PFSK-1 (cell line): ENCODE measurements around the gene MEDAG.

ENCODE experiments used
- FOXP2 ChIP-seq: optimal IDR thresholded peaks from 2 replicates; pipeline ENCODE3; 2011; ENCODE audit warnings: borderline replicate concordance, control low read depth, inconsistent platforms; ENCODE audit not compliant: insufficient read depth; ENCODE audit errors: extremely low read length, extremely low read depth
- POLR2AphosphoS5 ChIP-seq: IDR thresholded peaks from 2 replicates; pipeline ENCODE4 v1.6.1; 2012; ENCODE audit warnings: low read depth, mild to moderate bottlenecking, control low read depth, low read length, moderate library complexity
- SIN3A ChIP-seq: IDR thresholded peaks from 2 replicates; pipeline ENCODE4 v1.6.1; 2012; ENCODE audit warnings: mild to moderate bottlenecking, low read length, moderate library complexity, borderline replicate concordance; ENCODE audit not compliant: insufficient read depth
- TAF1 ChIP-seq: IDR thresholded peaks from 2 replicates; pipeline ENCODE4 v1.6.1; 2012; ENCODE audit warnings: low read length, control low read depth, borderline replicate concordance; ENCODE audit not compliant: insufficient read depth
- TF ChIP-seq, protein P1 (sequence below), 2 experiments: IDR thresholded peaks; 2 replicates each; pipeline versions ENCODE4 v1.6.1 to v1.8.0; 2011 to 2012; ENCODE audit warnings: low read depth in 2 of 2, low read length in 2 of 2, control low read depth in 1 of 2, inconsistent platforms in 1 of 2, mild to moderate bottlenecking in 1 of 2, moderate library complexity in 1 of 2; ENCODE audit not compliant: insufficient read depth in 1 of 2

DNA sequence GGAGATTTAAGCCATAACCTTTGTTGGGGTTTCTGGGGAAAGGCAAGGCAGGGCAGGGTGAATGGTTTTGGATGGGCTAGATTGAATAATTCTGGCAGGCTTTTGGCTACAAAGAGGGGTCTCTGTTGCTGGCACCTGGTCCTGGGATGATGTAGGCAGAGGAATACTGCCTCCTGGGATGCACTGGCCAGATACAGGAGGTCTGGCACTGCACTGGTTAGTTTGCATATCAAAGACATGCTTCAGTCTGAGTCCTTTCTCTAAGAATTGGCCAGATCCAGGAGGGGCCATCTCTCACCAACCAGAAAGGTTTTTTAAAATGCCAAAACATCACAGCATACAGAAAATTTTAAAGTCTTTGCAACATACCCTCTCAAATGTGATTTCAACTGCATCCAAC is 8.0 kb upstream of the MEDAG start:
- TF ChIP-seq POLR2AphosphoS5 (no peak), TAF1 (no peak), SIN3A (no peak), FOXP2 (no peak)
- TF ChIP-seq, protein P1, sequence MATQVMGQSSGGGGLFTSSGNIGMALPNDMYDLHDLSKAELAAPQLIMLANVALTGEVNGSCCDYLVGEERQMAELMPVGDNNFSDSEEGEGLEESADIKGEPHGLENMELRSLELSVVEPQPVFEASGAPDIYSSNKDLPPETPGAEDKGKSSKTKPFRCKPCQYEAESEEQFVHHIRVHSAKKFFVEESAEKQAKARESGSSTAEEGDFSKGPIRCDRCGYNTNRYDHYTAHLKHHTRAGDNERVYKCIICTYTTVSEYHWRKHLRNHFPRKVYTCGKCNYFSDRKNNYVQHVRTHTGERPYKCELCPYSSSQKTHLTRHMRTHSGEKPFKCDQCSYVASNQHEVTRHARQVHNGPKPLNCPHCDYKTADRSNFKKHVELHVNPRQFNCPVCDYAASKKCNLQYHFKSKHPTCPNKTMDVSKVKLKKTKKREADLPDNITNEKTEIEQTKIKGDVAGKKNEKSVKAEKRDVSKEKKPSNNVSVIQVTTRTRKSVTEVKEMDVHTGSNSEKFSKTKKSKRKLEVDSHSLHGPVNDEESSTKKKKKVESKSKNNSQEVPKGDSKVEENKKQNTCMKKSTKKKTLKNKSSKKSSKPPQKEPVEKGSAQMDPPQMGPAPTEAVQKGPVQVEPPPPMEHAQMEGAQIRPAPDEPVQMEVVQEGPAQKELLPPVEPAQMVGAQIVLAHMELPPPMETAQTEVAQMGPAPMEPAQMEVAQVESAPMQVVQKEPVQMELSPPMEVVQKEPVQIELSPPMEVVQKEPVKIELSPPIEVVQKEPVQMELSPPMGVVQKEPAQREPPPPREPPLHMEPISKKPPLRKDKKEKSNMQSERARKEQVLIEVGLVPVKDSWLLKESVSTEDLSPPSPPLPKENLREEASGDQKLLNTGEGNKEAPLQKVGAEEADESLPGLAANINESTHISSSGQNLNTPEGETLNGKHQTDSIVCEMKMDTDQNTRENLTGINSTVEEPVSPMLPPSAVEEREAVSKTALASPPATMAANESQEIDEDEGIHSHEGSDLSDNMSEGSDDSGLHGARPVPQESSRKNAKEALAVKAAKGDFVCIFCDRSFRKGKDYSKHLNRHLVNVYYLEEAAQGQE (IDR thresholded peaks at IDR 0.05; ENCODE audit: insufficient read depth in 1 of 2, low read depth in 2 of 2, low read length in 2 of 2) = no peak
